ENCODE measurements around the gene ZKSCAN3.
"Not testable (repeated sequence)": the region's sequence is repeated elsewhere in the genome, so short reads cannot be mapped to it uniquely, and the experiment has no call there.

- TF ChIP-seq POLR2A (IDR thresholded peaks at IDR 0.05; ENCODE audit: low read depth, low read length); TAF1 (IDR thresholded peaks at IDR 0.05; ENCODE audit: borderline replicate concordance, low read depth, low read length): not testable (repeated sequence)
Observed at GRCh38 chr6:28403923-28404322, 54.2 kb downstream of the ZKSCAN3 start.

All from GM12892 (cell line).